ENCODE data around the gene LCNL1. TPM values are rescaled to one million over a fixed set of nuclear protein-coding genes. Genes with fewer than 3 reads are reported as not detected.

LCNL1 gene
- total RNA-seq, 1 experiment from 2014 or later, result not detected

DNA sequence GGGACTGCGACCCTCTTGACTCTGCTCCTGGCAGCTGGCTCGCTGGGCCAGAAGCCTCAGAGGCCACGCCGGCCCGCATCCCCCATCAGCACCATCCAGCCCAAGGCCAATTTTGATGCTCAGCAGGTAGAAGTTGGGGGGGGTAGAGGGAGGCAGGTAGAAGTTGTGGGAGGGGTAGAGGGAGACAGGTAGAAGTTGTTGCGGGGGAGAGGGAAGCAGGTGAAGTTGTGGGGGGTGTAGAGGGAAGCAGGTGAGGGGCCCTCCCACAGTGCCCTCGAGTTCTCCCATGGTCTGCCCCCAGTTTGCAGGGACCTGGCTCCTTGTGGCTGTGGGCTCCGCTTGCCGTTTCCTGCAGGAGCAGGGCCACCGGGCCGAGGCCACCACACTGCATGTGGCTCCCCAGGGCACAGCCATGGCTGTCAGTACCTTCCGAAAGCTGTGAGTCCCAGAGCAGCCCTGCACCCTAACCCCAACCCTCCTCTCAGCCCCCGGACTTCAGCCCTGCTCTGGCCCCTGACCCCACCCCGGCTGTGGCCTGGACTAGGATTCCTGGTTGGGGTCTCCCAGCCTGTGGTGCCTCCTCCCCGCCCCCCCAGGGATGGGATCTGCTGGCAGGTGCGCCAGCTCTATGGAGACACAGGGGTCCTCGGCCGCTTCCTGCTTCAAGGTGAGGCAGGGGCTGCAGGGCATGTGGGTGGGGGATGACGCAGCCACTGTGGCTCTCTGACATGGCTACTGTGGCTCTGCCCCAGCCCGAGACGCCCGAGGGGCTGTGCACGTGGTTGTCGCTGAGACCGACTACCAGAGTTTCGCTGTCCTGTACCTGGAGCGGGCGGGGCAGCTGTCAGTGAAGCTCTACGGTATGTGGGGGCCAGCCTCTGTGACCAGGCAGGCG, 37.2 kb upstream of the LCNL1 start:
- DNase-seq (ENCODE audit: low read depth), result no peak
- in situ Hi-C loops (cut with HindIII; ENCODE audit: low pct_unique_long_range_greater_than_20kb, low sequenced_read_pairs), result no loop called here

DNA sequence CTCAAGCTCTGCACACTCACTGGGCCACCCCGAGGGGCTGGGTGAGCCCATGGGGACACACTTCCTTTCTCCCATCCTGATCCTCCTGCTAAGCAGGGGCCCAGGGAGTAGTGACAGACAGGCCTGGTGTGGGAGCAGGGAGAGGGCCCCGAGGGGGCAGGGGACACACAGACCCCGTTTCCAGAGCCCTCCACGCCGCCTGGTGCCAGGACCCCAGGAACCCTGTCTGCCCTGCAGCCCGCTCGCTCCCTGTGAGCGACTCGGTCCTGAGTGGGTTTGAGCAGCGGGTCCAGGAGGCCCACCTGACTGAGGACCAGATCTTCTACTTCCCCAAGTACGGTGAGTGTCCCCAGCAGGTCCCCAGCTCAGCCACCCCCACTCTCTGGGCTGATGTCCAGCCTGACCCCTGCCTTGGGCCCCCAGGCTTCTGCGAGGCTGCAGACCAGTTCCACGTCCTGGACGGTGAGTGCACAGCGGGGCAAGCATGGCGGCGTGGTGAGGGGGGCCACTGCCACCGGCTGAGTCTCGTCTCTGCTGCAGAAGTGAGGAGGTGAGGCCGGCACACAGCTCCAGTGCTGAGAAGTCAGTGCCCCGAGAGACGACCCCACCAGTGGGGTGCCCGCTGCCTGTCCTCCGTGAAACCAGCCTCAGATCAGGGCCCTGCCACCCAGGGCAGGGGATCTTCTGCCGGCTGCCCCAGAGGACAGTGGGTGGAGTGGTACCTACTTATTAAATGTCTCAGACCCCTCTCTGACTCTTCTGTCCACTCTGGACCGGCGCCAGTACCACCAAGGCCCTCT, 36.4 kb upstream of the LCNL1 start:
- in situ Hi-C loops (cut with HindIII; ENCODE audit: low pct_unique_long_range_greater_than_20kb, low sequenced_read_pairs), result no loop called here
- DNase-seq (ENCODE audit: low read depth), result no peak

DNA sequence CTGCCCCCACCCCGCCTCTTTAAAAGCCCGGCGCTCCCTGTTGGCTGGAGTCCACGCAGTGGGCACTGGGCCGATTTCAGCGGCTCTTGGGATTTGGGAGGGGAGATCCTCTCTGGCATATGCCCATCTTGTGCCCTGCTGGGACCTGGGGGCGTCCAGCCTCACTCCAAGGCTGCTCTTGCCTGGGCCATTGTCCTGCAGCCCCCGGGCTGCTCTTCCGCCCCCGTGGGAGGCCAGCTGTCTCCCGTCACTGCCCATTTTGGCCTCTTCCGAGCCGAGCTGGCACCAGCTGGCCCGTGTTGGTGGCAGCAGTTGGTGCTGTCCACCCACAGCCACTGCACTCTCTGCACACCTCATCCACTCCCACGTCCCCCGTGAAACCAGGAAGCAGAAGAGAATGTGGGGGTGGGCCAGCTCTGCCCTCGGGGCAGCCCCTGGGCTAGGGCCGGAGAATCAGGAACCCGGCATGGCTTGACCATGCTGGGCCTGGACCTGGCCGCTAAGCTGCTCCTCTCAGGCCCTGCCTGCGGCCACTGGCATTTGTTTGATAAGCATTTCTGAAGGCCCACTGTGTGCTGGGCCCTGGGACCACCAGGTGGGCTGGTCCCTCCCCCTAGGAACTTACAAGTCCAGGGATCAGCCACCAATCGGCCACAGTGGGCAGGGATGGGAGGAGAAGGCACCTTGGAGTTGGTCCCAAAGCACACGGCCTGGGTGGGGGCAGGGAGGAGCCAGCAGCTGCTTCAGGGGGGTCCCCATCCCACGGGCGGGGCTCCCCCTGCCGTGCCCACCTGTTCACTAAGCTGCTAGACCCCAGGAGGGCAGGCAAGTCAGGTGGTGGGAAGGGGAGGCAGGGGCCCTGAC, 35.5 kb upstream of the LCNL1 start:
- DNase-seq (ENCODE audit: low read depth), result no peak
- in situ Hi-C loops (cut with HindIII; ENCODE audit: low pct_unique_long_range_greater_than_20kb, low sequenced_read_pairs), result no loop called here

DNA sequence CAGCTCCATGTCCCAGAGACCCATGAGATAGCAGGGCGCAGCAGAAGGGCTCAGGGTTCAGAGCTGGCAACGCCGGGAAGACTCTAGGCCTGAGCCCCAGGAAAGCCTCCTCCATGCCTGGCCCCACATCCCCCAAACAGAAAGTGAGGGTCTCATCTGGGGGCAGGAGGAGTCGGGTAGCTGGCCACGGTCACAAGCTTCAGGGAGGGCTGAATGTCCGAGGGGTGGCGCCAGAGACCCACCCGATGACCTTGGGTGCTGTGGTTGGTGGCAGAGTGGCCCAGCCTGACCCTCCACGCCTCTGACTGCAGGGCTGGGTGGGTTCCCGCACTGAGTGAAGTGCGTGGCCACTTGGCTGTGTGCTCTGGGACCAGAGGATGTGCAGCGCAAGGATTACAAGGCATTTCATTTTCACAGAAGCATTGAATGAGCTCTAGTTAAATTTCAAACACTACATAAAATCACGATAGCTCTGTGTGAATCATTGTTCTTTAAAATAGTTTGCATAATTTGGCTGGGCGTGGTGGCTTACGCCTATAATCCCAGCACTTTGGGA, 34.8 kb upstream of the LCNL1 start:
- in situ Hi-C loops (cut with HindIII; ENCODE audit: low pct_unique_long_range_greater_than_20kb, low sequenced_read_pairs), result no loop called here
- DNase-seq (ENCODE audit: low read depth), result peak; percentile 62

DNA sequence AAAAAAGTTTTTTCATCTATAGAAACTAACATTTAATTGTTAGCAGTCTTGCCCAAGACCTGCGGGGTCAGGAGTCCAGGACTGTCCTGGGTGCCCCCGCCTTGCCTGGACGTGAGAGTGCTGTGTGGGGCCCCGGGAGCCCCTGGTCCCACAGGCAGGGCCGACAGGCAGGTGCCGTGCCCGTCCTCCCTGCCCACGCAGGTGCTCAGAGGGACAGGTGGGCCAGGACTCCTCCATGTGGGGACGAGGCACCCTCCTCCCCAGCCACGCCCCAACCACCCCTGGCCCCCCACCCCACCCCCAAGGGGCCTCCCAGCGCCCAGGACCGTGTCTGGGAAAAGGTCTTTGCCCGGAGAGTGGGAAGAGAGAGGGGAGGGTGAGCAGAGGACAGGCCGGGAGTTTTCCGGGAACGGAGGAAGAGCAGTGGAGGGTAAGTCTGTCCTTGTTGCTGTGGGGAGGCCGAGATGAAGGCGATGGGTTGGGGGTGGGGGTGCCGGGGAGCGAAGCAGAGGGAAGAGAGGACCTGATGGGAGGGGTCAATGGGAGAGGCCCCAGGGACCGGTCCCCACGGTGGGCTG, 33.5 kb upstream of the LCNL1 start:
- in situ Hi-C loops (cut with HindIII; ENCODE audit: low pct_unique_long_range_greater_than_20kb, low sequenced_read_pairs), result no loop called here
- DNase-seq (ENCODE audit: low read depth), result no peak

DNA sequence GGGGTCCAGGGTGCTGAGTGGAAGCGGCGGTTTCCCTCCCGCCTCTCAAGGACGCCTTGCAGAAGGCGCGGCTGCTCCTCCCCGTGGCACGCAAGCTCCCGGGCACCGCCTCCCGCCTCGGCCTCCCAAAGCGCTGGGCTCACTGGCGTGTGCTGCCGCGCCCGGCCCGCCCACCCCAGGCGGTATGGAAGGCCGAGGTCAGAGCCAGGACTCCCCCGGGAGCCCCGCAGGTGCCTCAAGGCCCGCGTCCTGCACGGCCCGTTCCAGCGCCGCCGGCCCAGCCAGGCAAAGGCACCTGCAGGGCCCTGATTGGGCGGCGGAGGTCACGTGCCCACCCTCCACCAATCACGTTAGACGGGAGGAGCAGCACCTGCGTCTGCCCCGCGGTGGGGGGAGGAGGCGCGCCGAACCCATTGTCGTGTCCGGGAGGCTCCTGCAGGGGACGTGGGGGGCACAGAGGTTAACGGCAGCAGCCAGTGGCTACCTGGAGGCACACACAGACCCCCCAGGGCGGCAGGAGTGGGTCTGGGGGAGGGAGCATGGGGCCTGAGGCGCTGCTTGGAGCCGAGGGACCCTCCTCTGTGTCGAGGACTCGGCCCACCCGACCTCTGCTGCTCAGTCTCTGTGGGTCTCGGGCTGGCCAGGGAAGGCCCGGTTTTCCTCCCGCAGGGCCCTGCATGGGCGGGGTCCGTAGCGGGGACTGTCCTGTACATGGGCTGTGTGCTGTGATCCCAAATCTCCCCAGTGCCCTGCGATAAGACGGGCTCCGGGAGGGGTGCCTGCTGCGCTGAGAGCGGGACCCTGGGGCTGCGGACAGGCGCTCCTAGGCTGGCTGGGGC, 32.8 kb upstream of the LCNL1 start:
- in situ Hi-C loops (cut with HindIII; ENCODE audit: low pct_unique_long_range_greater_than_20kb, low sequenced_read_pairs), result no loop called here
- DNase-seq (ENCODE audit: low read depth), result peak; percentile 95

DNA sequence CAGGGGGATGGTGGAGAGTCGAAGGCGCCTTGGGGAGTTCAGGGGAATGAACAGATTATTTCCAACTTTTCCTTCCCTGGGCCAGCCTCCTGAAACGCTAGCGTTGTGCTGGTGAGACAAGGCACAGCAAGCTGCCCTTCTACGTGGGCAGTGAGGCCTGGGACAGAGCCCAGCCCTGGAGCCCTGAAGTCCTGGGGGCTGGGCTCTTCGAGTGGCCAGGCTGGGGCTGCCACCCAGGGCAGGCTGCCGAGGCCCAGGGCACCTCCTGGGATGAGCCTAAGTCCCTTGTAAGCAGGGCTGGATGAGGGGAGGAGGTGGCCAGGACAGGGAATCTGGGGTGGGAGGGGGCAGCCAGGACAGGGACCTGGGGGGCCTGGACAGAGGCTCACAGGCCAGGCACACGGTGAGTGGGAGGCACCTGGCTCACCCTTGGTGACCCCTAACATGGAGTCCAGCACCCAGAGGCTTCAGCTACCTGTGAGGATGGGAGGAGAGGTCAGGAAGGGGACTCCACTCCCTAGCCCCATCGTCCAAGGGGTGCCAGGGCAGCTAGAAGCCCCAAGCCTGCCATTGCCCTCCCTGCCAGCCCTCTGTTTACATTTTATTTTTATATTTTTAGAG, 32.0 kb upstream of the LCNL1 start:
- in situ Hi-C loops (cut with HindIII; ENCODE audit: low pct_unique_long_range_greater_than_20kb, low sequenced_read_pairs), result no loop called here

DNA sequence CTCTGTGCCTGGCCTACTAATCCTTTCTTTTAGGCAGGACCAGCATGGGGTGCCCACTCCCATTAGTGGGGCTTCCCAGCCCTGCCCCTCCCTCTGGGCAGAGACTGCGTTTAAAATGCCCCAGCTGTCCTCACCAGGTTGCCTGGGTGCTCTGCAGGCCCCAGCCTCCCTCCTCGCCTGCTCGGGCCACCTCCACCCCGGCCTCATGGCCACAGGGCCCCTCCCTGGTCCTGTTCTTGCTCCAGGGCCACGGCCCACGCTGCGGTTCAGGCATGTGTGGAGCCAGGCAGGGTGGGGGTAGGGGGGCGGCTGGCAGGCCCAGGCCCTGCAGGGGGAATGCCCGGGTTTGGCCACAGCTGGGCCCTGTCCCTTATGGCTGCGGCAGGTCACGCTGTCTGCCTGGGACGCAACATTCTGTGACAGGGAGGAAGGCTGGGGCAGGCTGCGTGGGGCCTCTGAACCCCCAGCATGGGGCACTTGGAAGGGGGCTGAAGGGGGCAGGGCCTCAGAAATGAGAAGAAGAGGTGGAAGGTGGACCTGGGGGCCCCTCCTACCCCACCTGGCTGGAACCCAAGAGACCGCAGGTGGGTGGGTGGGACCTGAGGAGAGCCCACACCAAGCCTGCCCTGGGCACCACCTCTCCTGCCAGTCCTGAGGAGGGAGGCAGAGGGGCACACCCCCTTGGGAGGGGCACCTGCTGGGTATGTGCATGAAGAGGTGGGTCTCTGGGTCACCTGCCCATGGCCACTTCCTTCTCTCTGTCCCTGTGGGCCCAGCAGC, 31.1 kb upstream of the LCNL1 start, which contains the start of gene LCN12:
TSS of gene LCN12 (plus strand) at position 733 of the 780 bp plus-strand sequence. CDS start 55 bp downstream, outside the sequence.
- in situ Hi-C loops (cut with HindIII; ENCODE audit: low pct_unique_long_range_greater_than_20kb, low sequenced_read_pairs), result no loop called here
- DNase-seq (ENCODE audit: low read depth), result no peak

More for the DNA sequence above, 32.0 kb upstream of the LCNL1 start:
- DNase-seq (ENCODE audit: low read depth), result no peak

DNA sequence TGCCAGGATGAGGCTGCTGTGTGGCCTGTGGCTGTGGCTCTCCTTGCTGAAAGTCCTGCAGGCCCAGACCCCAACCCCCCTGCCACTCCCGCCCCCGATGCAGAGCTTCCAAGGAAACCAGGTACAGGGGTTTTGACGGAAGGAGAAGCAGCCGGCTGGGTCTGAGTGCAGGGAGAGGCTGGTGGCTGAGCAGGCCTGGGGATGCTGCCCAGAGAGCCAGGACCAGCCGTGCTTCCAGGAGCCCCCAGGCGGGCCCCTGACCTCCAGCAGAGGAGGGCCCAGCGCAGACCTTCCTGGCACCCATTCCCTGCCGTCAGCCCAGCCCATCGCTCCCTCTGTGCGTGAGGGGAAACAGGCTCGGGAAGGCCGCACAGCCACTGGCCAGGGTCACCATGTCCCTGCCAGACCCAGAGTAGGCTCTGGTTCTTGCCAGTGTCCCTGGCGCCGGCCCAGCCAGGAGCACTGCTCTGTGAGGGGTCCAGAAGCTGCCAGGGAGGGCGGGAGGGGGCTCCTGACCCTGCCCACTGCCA, 30.4 kb upstream of the LCNL1 start:
- DNase-seq (ENCODE audit: low read depth), result no peak
- in situ Hi-C loops (cut with HindIII; ENCODE audit: low pct_unique_long_range_greater_than_20kb, low sequenced_read_pairs), result no loop called here

DNA sequence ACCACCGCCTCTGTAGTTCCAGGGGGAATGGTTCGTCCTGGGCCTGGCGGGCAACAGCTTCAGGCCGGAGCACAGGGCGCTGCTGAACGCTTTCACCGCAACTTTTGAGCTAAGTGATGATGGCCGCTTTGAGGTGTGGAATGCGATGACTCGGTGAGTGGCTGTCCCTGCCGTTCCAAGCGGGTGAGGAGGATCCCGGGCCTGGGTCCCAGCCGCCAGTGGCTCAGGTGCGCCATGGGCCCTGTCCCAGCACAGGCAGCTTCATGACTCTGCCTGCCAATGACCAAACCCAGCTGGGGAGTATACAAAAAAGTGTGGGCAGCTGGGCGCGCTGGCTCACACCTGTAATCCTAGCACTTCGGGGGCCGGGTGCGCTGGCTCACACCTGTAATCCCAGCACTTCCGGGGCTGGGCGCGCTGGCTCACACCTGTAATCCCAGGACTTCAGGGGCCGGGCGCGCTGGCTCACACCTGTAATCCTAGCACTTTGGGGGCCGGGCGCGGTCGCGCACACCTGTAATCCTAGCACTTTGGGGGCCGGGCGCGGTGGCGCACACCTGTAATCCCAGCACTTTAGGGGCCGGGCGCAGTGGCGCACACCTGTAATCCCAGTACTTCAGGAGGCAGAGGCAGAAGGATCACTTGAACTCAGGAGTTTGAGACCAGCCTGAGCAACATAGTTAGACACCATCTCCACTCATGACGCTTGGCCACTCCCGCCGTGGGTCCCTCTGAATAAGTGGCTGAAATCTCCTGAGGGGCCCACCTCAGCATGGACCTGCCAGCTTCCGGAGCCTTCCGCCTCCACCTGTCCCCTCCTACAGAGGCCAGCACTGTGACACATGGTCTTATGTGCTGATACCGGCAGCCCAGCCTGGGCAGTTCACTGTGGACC, 29.7 kb upstream of the LCNL1 start:
- in situ Hi-C loops (cut with HindIII; ENCODE audit: low pct_unique_long_range_greater_than_20kb, low sequenced_read_pairs), result no loop called here
- no peak for DNase-seq (ENCODE audit: low read depth)

DNA sequence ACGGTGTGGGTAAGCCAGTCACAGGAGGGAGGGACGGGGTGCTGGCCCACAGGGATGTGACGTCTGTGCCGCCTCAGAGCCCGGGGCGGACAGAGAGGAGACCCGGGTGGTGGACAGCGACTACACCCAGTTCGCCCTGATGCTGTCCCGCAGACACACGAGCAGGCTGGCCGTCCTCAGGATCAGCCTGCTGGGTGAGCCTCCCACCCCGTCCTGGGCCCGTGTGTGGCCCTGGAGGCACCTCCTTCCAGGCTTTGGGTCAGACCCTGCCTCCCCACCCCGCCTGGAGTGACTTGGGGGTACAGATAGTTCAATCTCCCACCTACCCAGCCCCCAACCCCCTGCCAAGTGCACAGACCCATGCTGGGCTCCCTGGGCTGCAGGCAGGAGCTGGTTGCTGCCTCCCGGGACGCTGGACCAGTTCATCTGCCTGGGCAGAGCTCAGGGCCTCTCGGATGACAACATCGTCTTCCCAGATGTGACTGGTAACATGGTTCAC, 29.0 kb upstream of the LCNL1 start:
- in situ Hi-C loops (cut with HindIII; ENCODE audit: low pct_unique_long_range_greater_than_20kb, low sequenced_read_pairs), result no loop called here
- DNase-seq (ENCODE audit: low read depth), result no peak

DNA sequence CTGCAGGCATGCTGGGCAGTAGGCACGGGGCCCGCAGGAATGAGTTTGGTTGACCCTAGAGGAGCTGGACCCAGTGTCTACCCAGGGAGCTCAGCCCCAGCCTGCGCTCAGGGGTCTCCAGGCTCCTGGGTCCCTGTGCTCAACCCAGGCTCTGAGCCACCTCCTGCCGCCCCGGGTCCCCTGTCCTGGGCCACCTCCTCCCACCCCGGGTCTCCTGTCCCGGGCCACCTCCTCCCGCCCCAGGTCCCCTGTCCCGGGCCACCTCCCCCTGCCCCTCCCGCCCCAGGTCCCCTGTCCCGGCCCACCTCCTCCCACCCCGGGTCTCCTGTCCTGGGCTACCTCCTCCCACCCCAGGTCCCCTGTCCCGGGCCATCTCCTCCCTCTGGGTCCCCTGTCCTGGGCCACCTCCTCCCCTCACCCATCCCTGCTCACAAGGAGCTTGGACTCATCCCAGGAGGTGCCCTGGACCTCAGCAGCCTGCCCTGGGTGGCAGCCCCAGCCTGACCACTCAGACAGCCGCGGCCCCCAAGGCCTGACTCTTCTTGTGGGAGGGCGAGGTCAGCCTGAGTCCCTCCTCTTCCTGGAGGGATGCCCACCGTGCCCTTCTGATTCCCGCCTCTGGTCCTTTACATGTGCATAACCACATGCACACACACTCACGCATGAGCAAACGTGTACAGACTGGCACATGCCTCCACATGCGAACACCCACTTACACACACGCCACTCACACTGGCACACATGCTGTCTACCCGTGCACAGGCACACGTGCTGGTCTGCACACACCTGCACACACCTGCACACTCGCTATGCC, 28.3 kb upstream of the LCNL1 start:
- in situ Hi-C loops (cut with HindIII; ENCODE audit: low pct_unique_long_range_greater_than_20kb, low sequenced_read_pairs), result no loop called here
- DNase-seq (ENCODE audit: low read depth), result no peak

DNA sequence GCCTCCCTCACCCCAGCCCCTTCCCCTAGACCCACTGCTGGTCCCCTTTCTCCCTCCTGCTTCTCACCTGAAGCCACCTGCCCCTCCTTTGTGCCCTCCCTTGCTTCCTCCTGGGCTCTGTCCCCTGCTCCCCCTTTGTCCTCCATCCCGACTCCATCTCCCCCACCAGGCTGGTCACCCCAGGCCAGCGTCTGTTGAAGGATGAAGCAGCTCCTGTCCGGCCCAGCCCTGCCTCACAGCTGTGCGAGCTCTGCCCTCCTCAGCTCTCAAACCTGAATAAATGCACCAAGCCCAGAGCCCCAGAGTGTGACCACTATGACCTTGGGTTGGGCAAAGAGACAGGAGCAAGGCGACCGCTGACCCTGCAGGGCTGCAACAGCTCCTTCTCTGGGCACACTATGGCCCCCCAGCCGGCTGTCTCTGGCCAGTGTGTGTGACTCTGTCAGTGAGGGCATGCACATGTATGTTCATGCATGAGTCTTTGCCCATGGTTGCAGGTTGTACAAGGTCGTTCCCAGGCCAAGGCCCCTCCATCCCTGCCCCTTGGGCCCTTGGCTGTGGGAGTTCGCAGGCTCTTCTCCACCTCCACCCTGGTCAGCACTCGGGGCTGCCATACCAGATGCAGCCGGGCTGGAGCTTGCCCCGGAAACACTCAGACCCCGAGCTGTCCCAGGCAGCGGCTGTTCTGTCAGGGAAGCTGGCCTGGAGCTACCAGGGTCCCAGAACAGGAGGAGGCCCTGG, 27.4 kb upstream of the LCNL1 start:
- in situ Hi-C loops (cut with HindIII; ENCODE audit: low pct_unique_long_range_greater_than_20kb, low sequenced_read_pairs), result no loop called here
- no peak for DNase-seq (ENCODE audit: low read depth)

Data from Caki2 (cell line).